Body of pancreas (tissue), 4 donors: Measurements from ENCODE around the gene L3HYPDH.
"Not testable (repeated sequence)": the region's sequence is repeated elsewhere in the genome, so short reads cannot be mapped to it uniquely, and the experiment has no call there.

Source experiments
- POLR2A ChIP-seq, 3 donors: fragments of 450-650 bp; IDR thresholded peaks; one replicate each; pipeline ENCODE4 v1.6.1; 2016; ENCODE audit warnings: antibody characterized with exemption in 3 of 3, mild to moderate bottlenecking in 2 of 3
- TF ChIP-seq, protein P1 (sequence below), 7 experiments: fragments of 450-650 bp in 4 of 7; fragments of 200-600 bp in 3 of 7; sonication (generic) in 3 of 7; IDR thresholded peaks; one replicate each; pipeline ENCODE4 v1.5.1; 2016 to 2019; ENCODE audit warnings: antibody characterized with exemption in 7 of 7

DNA sequence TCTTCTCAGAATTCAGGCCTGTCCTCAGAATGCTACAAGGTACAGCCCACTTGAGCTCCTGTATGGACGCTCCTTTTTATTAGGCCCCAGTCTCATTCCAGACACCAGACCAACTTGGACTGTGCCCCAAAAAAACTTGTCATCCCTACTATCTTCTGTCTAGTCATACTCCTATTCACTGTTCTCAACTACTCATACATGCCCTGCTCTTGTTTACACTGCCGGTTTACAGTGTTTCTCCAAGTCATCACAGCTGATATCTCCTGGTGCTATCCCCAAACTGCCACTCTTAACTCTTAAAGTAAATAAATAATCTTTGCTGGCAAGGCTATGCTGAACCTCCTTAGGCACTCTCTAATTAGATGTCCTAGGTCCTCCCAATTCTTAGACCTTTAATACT, 35.5 kb downstream of the L3HYPDH start:
- TF ChIP-seq, protein P1, sequence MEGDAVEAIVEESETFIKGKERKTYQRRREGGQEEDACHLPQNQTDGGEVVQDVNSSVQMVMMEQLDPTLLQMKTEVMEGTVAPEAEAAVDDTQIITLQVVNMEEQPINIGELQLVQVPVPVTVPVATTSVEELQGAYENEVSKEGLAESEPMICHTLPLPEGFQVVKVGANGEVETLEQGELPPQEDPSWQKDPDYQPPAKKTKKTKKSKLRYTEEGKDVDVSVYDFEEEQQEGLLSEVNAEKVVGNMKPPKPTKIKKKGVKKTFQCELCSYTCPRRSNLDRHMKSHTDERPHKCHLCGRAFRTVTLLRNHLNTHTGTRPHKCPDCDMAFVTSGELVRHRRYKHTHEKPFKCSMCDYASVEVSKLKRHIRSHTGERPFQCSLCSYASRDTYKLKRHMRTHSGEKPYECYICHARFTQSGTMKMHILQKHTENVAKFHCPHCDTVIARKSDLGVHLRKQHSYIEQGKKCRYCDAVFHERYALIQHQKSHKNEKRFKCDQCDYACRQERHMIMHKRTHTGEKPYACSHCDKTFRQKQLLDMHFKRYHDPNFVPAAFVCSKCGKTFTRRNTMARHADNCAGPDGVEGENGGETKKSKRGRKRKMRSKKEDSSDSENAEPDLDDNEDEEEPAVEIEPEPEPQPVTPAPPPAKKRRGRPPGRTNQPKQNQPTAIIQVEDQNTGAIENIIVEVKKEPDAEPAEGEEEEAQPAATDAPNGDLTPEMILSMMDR (IDR thresholded peaks at IDR 0.05) = not testable (repeated sequence)
- TF ChIP-seq POLR2A (IDR thresholded peaks at IDR 0.05) = not testable (repeated sequence)
